Lung (tissue), 12 donors: Measurements from ENCODE around the gene ABR. TPM values are rescaled to one million over a fixed set of nuclear protein-coding genes. Genes with fewer than 3 reads are reported as not detected.

Experiments used
- ATAC-seq: fragments of 200-7000 bp; cut with Tn5 transposase; one replicate; pipeline ENCODE4 v1.9.1; 2020; ENCODE audit warnings: moderate number of reproducible peaks; ENCODE audit not compliant: insufficient read depth, low FRiP score
- DNase-seq, 3 donors: peaks; one replicate each; pipeline ENCODE4 v3.0.0-alpha.2; 2013 to 2017
- H3K27ac ChIP-seq, 2 donors: one replicate each; pipeline ENCODE4 v1.5.1; 2013; ENCODE audit warnings: mild to moderate bottlenecking in 2 of 2, moderate library complexity in 2 of 2, control low read depth in 1 of 2, inconsistent platforms in 1 of 2, low read depth in 1 of 2, low read length in 1 of 2
- H3K27me3 ChIP-seq, 3 donors: one replicate each; pipeline ENCODE4 v1.5.1; 2013; ENCODE audit warnings: low read length in 2 of 3; ENCODE audit not compliant: control insufficient read depth in 3 of 3, insufficient read depth in 3 of 3
- H3K36me3 ChIP-seq, 4 donors: one replicate each; pipeline ENCODE4 v1.5.1; 2013; ENCODE audit warnings: low read length in 4 of 4, mild to moderate bottlenecking in 1 of 4, moderate library complexity in 1 of 4; ENCODE audit not compliant: control insufficient read depth in 4 of 4, insufficient read depth in 4 of 4
- H3K4me1 ChIP-seq, 5 donors: one replicate each; pipeline ENCODE4 v1.5.1; 2013; ENCODE audit warnings: low read length in 5 of 5, mild to moderate bottlenecking in 2 of 5, moderate library complexity in 1 of 5; ENCODE audit not compliant: control insufficient read depth in 5 of 5, insufficient read depth in 5 of 5
- H3K4me3 ChIP-seq: one replicate; pipeline ENCODE4 v1.5.1; 2013; ENCODE audit warnings: mild to moderate bottlenecking, control low read depth, moderate library complexity
- H3K9ac ChIP-seq, 2 donors: one replicate each; pipeline ENCODE4 v1.5.1; 2013; ENCODE audit warnings: low read length in 2 of 2, control low read depth in 1 of 2; ENCODE audit not compliant: insufficient read depth in 1 of 2
- H3K9me3 ChIP-seq, 4 donors: one replicate each; pipeline ENCODE4 v1.5.1; 2013; ENCODE audit warnings: low read length in 3 of 4, mild to moderate bottlenecking in 1 of 4, moderate library complexity in 1 of 4; ENCODE audit not compliant: control insufficient read depth in 4 of 4, insufficient read depth in 3 of 4
- CTCF ChIP-seq: IDR thresholded peaks from 2 replicates; pipeline ENCODE4 v1.5.1; 2012; ENCODE audit warnings: mild to moderate bottlenecking; ENCODE audit errors: control extremely low read depth, extremely low read depth
- WGBS, 2 donors: extraction: QIAGEN DNeasy Blood & Tissue Kit; methylation state at CpG; one replicate each; pipeline ENCODE4 v1.1.7; 2013; 5-methylcytosine and 5-hydroxymethylcytosine counted together
- polyA plus RNA-seq, 2 donors: library from polyadenylated mRNA; stranded (reverse); fragments of 200-250 nt; gene quantifications; one replicate each; pipeline ENCODE4 v1.2.1, GENCODE V29; 2013
- total RNA-seq, 2 donors: library from RNA; depleted of rRNA in 1 of 2; stranded (reverse); fragments of >200 nt in 1 of 2; gene quantifications; one replicate each; pipeline ENCODE4 v1.2.1, GENCODE V29; 2014 to 2021
- donor health status: control.
- donor health status: control.
- donor health status: Bipolar disorder and iron deficiency.
- donor health status: healthy.
- donor health status: DM: yes; HTN: yes; CAD: no.

Gene ABR
- total and polyA plus RNA-seq, 4 donors, result 54.8 to 187 (median 70.2) TPM

GRCh38 chr17:1036845-1037237 lies 142.9 kb downstream of the ABR start:
- H3K4me3 ChIP-seq, result no peak overlapping the region
- TF ChIP-seq CTCF, result no peak
- ATAC-seq, result no peak
- no peak overlapping the region for H3K27ac ChIP-seq
- H3K27me3 ChIP-seq, result no peaks in the 10 kb centered on the region
- peaks cover 0 to 3% (median 0%) of the 10 kb centered on the region in 4 donors for H3K9me3 ChIP-seq
- peaks cover 0 to 20% (median 13%) of the 10 kb centered on the region in 5 donors for H3K4me1 ChIP-seq
- H3K36me3 ChIP-seq, result peaks cover 0 to 34% (median under 1%) of the 10 kb centered on the region in 4 donors
- no peak overlapping the region for H3K9ac ChIP-seq
- WGBS, 2 donors, result 90 to 94% methylated on average over 2 of the region's 2 CpGs
- DNase-seq, result no peak

- no peaks in the 10 kb centered on the region for H3K27me3 ChIP-seq
- DNase-seq, result no peak
- H3K9me3 ChIP-seq, result peaks cover 0 to 3% (median 0%) of the 10 kb centered on the region in 4 donors
- H3K4me3 ChIP-seq, result no peak overlapping the region
- H3K36me3 ChIP-seq, result peaks cover 0 to 32% (median under 1%) of the 10 kb centered on the region in 4 donors
- WGBS, 2 donors, result 91 to 93% methylated on average over 24 of the region's 24 CpGs
- ATAC-seq, result no peak
- no peak for TF ChIP-seq CTCF
- no peak overlapping the region for H3K9ac ChIP-seq
- H3K27ac ChIP-seq, result peak overlapping the region in 1 of 2 donors; percentile 32
- peaks cover 0 to 20% (median 12%) of the 10 kb centered on the region in 5 donors for H3K4me1 ChIP-seq
Observed at GRCh38 chr17:1036171-1036844, 143.5 kb downstream of the ABR start.

- Histone ChIP-seq H3K4me3 (no peak overlapping the region), H3K9ac (no peak overlapping the region), H3K27ac (no peak overlapping the region), H3K27me3 (no peaks in the 10 kb centered on the region), H3K4me1 (peaks cover 0 to 26% (median 12%) of the 10 kb centered on the region in 5 donors), H3K9me3 (peaks cover 0 to 3% (median 0%) of the 10 kb centered on the region in 4 donors), H3K36me3 (peaks cover 0 to 37% (median under 1%) of the 10 kb centered on the region in 4 donors)
- TF ChIP-seq CTCF, result no peak
- 62 to 74% methylated on average over 17 of the region's 17 CpGs for WGBS, 2 donors
- no peak for DNase-seq
- no peak for ATAC-seq
Observed at GRCh38 chr17:1035546-1036170, 144.1 kb downstream of the ABR start.
